ENCODE results near the gene PVALB. TPM values are rescaled to one million over a fixed set of nuclear protein-coding genes. Genes with fewer than 3 reads are reported as not detected.

The PVALB gene
- total RNA-seq, 2 donors from 2014 or later = not detected

DNA sequence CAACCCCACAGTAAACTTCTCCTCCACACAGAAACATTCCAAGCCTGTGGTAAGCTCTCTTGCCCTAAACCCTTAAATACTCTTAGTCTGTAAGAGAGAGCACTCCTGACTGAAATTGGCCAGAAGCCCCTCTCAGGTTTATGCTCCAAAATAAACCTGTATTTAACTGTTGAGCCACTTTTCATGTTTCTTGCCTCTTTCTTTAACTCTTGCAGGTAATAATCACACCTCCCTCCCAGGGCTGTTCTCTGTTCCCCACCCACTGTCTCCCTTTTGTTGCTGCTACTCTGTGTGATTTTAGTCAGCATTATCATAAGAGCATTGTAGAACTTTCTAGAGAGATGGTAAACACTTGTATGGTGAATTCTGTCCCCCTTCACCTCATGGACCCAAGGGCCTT, 38.8 kb downstream of the PVALB start:
- TF ChIP-seq, protein P1, sequence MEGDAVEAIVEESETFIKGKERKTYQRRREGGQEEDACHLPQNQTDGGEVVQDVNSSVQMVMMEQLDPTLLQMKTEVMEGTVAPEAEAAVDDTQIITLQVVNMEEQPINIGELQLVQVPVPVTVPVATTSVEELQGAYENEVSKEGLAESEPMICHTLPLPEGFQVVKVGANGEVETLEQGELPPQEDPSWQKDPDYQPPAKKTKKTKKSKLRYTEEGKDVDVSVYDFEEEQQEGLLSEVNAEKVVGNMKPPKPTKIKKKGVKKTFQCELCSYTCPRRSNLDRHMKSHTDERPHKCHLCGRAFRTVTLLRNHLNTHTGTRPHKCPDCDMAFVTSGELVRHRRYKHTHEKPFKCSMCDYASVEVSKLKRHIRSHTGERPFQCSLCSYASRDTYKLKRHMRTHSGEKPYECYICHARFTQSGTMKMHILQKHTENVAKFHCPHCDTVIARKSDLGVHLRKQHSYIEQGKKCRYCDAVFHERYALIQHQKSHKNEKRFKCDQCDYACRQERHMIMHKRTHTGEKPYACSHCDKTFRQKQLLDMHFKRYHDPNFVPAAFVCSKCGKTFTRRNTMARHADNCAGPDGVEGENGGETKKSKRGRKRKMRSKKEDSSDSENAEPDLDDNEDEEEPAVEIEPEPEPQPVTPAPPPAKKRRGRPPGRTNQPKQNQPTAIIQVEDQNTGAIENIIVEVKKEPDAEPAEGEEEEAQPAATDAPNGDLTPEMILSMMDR (IDR thresholded peaks at IDR 0.05) = no peak
- Histone ChIP-seq H3K4me1 (peaks cover 4% of the 10 kb centered on the region), H3K27ac (no peak overlapping the region), H3K27me3 (no peaks in the 10 kb centered on the region), H3K9me3 (no peaks in the 10 kb centered on the region), H3K4me3 (no peak overlapping the region), H3K9ac (ENCODE audit: low read depth in 2 of 2, low read length in 2 of 2) (no peak overlapping the region), H3K36me3 (no peaks in the 10 kb centered on the region)
- intact Hi-C loops (cut with DNase I) = no loop called here
- no peak for DNase-seq

DNA sequence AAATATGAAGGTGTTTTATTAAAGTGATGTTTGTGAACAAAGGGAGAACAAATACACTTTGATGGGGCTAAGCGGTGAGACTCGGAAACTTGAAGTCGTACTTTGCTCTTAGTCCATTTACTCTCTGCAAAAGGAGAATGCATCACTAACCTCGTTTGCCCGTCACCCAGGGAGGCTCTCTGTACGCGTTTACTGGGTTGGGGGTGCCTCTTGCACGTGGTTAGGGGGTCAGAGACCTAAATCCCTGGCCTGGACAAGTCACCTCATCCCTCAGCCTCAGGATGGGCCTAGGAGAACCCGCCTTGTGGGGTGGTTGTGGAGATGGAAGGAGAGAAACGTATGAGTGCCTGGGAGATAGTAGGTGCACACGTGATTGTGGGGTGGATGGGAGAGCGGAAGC, 40.1 kb downstream of the PVALB start:
- DNase-seq = peak; percentile 25
- intact Hi-C loops (cut with DNase I) = no loop called here
- TF ChIP-seq, protein P1 (IDR thresholded peaks at IDR 0.05) = no peak
- no peaks in the 10 kb centered on the region for H3K36me3 ChIP-seq
- peak overlapping the region; percentile 22 for H3K4me3 ChIP-seq
- peak overlapping the region in 1 of 2 donors; percentile 43 for H3K9ac ChIP-seq (ENCODE audit: low read depth in 2 of 2, low read length in 2 of 2)
- peak overlapping the region; percentile 67 for H3K27ac ChIP-seq
- H3K27me3 ChIP-seq = no peaks in the 10 kb centered on the region
- peaks cover 4% of the 10 kb centered on the region for H3K4me1 ChIP-seq
- H3K9me3 ChIP-seq = no peaks in the 10 kb centered on the region

DNA sequence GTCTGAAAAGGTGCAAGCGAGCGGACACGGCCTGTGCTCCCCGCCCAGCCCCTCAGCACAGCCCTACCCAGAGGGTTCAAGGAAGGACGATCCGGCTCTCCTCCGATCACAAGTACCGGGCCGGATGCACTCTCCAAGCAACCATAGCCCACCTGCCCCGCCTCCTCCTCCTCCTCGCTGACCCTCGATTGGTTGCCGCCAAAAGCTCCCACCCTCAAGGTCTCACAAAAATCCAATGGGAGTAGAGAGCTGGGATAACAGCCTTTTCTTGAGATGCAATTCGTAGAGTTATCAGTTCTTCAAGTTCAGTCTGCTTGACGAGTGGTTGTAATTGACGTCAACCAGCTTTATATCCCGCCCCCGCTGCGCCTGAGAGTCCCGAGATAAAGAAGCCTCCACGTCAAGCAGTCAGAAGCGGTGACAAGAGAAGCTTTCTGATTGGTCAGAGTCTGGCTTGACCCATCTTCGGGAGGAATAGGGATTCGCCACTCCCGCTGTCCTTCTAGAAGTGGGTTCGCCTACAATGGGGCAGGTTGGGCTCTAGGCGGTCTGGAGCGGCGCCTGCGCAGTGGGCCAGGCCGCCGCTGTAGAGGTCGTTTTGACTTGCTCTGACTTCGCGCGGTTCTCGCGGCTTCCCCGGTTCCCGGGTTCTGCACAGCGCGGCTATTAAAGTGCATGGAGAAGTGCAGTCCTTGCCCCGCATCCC, 40.7 kb downstream of the PVALB start, which contains the start of gene IFT27:
Gene IFT27, minus strand, starts transcription at position 156 of the 706 bp plus-strand sequence. CDS start 412 bp downstream, outside the sequence.
- no peaks in the 10 kb centered on the region for H3K36me3 ChIP-seq
- no peaks in the 10 kb centered on the region for H3K27me3 ChIP-seq
- DNase-seq = peak; percentile 99
- peaks cover 4% of the 10 kb centered on the region for H3K4me1 ChIP-seq
- peak within 1 kb of the TSS; percentile 61 to 77 for H3K9ac ChIP-seq (ENCODE audit: low read depth in 2 of 2, low read length in 2 of 2)
- peak within 1 kb of the TSS; percentile 80 for H3K27ac ChIP-seq
- TF ChIP-seq, protein P1 (IDR thresholded peaks at IDR 0.05) = no peak
- intact Hi-C loops (cut with DNase I) = no loop called here
- no peaks in the 10 kb centered on the region for H3K9me3 ChIP-seq
- peak within 1 kb of the TSS; percentile 98 for H3K4me3 ChIP-seq

DNA sequence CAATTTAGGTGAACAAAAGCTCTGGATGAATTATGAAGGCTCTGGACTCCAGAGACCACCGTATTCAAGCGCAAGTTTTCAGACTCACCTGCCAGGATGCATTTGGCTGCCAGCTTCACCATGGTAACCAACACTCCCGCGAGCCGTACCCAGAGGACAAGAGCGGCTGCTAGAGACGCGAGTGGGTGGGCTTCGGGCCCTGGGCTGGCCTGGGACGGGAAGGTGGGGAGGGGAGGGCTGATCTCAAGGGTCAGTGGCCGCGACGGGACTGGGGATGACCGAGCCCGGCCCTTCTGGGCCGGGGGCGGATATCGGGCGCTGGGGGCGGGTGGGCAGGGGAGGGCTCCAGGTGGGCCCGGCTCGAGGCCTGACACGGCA, 41.3 kb downstream of the PVALB start:
- peak overlapping the region; percentile 80 for H3K27ac ChIP-seq
- peaks cover 4% of the 10 kb centered on the region for H3K4me1 ChIP-seq
- no peaks in the 10 kb centered on the region for H3K27me3 ChIP-seq
- peak overlapping the region; percentile 61 to 77 for H3K9ac ChIP-seq (ENCODE audit: low read depth in 2 of 2, low read length in 2 of 2)
- no peaks in the 10 kb centered on the region for H3K36me3 ChIP-seq
- H3K9me3 ChIP-seq = no peaks in the 10 kb centered on the region
- H3K4me3 ChIP-seq = peak overlapping the region; percentile 98
- TF ChIP-seq, protein P1 (IDR thresholded peaks at IDR 0.05) = no peak
- intact Hi-C loops (cut with DNase I) = no loop called here
- peak; percentile 50 for DNase-seq

DNA sequence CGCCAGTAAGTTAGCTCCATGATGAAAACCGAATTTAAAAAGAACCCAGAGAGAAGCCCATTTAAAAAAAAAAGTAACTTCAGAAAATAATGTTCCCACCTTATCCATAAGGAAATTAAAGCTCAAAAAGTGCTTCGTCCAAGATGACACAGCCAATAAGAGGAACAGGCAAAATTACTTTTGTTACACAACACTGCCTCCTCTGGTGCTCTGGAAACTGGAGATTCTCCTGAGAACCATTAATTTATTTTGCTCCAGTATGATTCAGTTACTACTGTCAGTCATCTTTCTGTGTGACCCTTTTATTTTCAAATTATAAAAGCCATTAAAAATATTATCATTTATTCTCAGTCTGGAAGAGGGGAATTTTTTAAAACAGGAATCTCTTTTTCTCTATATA, 42.9 kb downstream of the PVALB start:
- Histone ChIP-seq H3K27ac (no peak overlapping the region), H3K27me3 (no peaks in the 10 kb centered on the region), H3K9me3 (no peaks in the 10 kb centered on the region), H3K4me1 (peaks cover 4% of the 10 kb centered on the region), H3K9ac (ENCODE audit: low read depth in 2 of 2, low read length in 2 of 2) (no peak overlapping the region), H3K4me3 (no peak overlapping the region), H3K36me3 (no peaks in the 10 kb centered on the region)
- TF ChIP-seq, protein P1 (IDR thresholded peaks at IDR 0.05) = no peak
- DNase-seq = no peak
- intact Hi-C loops (cut with DNase I) = no loop called here

All from colonic mucosa (tissue), 4 donors.